HepG2 (cell line): ENCODE measurements around the gene HSDL2. TPM values are rescaled to one million over a fixed set of nuclear protein-coding genes. Genes with fewer than 3 reads are reported as not detected.

Experiments used
- AKNA ChIP-seq: sonication (generic); formaldehyde crosslinking; IDR thresholded peaks from 2 replicates; pipeline ENCODE4 v1.4.0; 2020; ENCODE audit warnings: missing genetic modification reagents, borderline replicate concordance
- ARHGAP35 ChIP-seq: sonication (generic); formaldehyde crosslinking; IDR thresholded peaks from 2 replicates; pipeline ENCODE4 v1.9.0; 2022; ENCODE audit warnings: mild to moderate bottlenecking, inconsistent platforms, moderate library complexity, missing genetic modification reagents, borderline replicate concordance
- BRCA1 ChIP-seq: sonication (generic); formaldehyde crosslinking; IDR thresholded peaks from 2 replicates; pipeline ENCODE4 v1.4.0; 2020; ENCODE audit warnings: missing genetic modification reagents
- CEBPB ChIP-seq: IDR thresholded peaks from 2 replicates; pipeline ENCODE4 v1.6.1; 2011; ENCODE audit warnings: low read depth, low read length, improper control_type of control experiment, borderline replicate concordance
- IKZF1 ChIP-seq: fragments of 450-650 bp; IDR thresholded peaks from 2 replicates; pipeline ENCODE4 v1.7.1; 2016
- MXD4 ChIP-seq: IDR thresholded peaks from 2 replicates; pipeline ENCODE4 v1.6.1; 2016; ENCODE audit warnings: mild to moderate bottlenecking, missing biosample characterization, missing genetic modification reagents
- NFIB ChIP-seq: sonication (generic); formaldehyde crosslinking; IDR thresholded peaks from 2 replicates; pipeline ENCODE4 v1.9.0; 2021; ENCODE audit warnings: missing genetic modification reagents, mild to moderate bottlenecking, borderline replicate concordance
- NFKBIZ ChIP-seq: IDR thresholded peaks from 2 replicates; pipeline ENCODE4 v1.6.1; 2018; ENCODE audit warnings: missing genetic modification reagents, missing compliant biosample characterization
- RARG ChIP-seq: sonication (generic); formaldehyde crosslinking; IDR thresholded peaks from 2 replicates; pipeline ENCODE4 v1.4.0; 2020; ENCODE audit warnings: low read depth, mild to moderate bottlenecking, missing genetic modification reagents
- RFX3 ChIP-seq: IDR thresholded peaks from 2 replicates; pipeline ENCODE4 v1.6.1; 2016; ENCODE audit warnings: missing biosample characterization, missing genetic modification reagents
- SIN3A ChIP-seq: IDR thresholded peaks from 2 replicates; pipeline ENCODE4 v1.6.1; 2011; ENCODE audit warnings: low read depth, mild to moderate bottlenecking, control low read depth, low read length, borderline replicate concordance
- TEAD2 ChIP-seq: sonication (generic); formaldehyde crosslinking; IDR thresholded peaks from 2 replicates; pipeline ENCODE4 v1.9.0; 2021; ENCODE audit warnings: missing genetic modification reagents
- TEF ChIP-seq: sonication (generic); formaldehyde crosslinking; IDR thresholded peaks from 2 replicates; pipeline ENCODE4 v1.5.0; 2020; ENCODE audit warnings: missing genetic modification reagents
- ZBTB7A ChIP-seq: sonication (generic); formaldehyde crosslinking; IDR thresholded peaks from 2 replicates; pipeline ENCODE4 v1.8.0; 2022; ENCODE audit warnings: mild to moderate bottlenecking, missing genetic modification reagents
- ZNF280B ChIP-seq: sonication (generic); formaldehyde crosslinking; IDR thresholded peaks from 2 replicates; pipeline ENCODE4 v1.5.0; 2020; ENCODE audit warnings: missing genetic modification reagents, mild to moderate bottlenecking, borderline replicate concordance
- ZNF558 ChIP-seq: sonication (generic); formaldehyde crosslinking; IDR thresholded peaks from 2 replicates; pipeline ENCODE4 v1.9.0; 2022; ENCODE audit warnings: mild to moderate bottlenecking, missing genetic modification reagents, borderline replicate concordance
- ZNF670 ChIP-seq: sonication (generic); formaldehyde crosslinking; IDR thresholded peaks from 2 replicates; pipeline ENCODE4 v1.8.0; 2022; ENCODE audit warnings: mild to moderate bottlenecking, missing genetic modification reagents, borderline replicate concordance
- polyA plus RNA-seq, 8 experiments: library from polyadenylated mRNA; depleted of rRNA in 3 of 8; stranded (reverse) in 7 of 8; unstranded in 1 of 8; fragments of >200 nt; fragmentation: Illumina TruSeq in 4 of 8; extraction: Trizol in 4 of 8; gene quantifications; 2 replicates each; pipeline versions ENCODE4 v1.2.1 to v1.2.3, GENCODE V29; 2011 to 2016; ENCODE audit warnings: low read depth in 4 of 8, missing spikeins in 1 of 8, mixed read lengths in 1 of 8; ENCODE audit not compliant: insufficient read depth in 1 of 8
- total RNA-seq, 5 experiments: library from RNA; depleted of rRNA; stranded (reverse); fragments of >200 nt; fragmentation: Illumina TruSeq; extraction: Trizol; gene quantifications; 2 replicates each; pipeline ENCODE4 v1.2.3, GENCODE V29; 2016; ENCODE audit warnings: low read depth in 1 of 5
- TF ChIP-seq, protein P1 (sequence below): sonication (generic); formaldehyde crosslinking; IDR thresholded peaks from 2 replicates; pipeline ENCODE4 v1.8.1; 2023; ENCODE audit warnings: mild to moderate bottlenecking, inconsistent platforms, moderate library complexity, missing genetic modification reagents, borderline replicate concordance
- TF ChIP-seq, protein P2 (sequence below): sonication (generic); formaldehyde crosslinking; IDR thresholded peaks from 2 replicates; pipeline ENCODE4 v1.5.0; 2020; ENCODE audit warnings: missing genetic modification reagents

The HSDL2 gene
- total and polyA plus RNA-seq, 2 of the 13 experiments (the other 11 are each of a cell fraction or from before 2014, with no cell fraction given): 55.3 to 80.2 TPM

DNA sequence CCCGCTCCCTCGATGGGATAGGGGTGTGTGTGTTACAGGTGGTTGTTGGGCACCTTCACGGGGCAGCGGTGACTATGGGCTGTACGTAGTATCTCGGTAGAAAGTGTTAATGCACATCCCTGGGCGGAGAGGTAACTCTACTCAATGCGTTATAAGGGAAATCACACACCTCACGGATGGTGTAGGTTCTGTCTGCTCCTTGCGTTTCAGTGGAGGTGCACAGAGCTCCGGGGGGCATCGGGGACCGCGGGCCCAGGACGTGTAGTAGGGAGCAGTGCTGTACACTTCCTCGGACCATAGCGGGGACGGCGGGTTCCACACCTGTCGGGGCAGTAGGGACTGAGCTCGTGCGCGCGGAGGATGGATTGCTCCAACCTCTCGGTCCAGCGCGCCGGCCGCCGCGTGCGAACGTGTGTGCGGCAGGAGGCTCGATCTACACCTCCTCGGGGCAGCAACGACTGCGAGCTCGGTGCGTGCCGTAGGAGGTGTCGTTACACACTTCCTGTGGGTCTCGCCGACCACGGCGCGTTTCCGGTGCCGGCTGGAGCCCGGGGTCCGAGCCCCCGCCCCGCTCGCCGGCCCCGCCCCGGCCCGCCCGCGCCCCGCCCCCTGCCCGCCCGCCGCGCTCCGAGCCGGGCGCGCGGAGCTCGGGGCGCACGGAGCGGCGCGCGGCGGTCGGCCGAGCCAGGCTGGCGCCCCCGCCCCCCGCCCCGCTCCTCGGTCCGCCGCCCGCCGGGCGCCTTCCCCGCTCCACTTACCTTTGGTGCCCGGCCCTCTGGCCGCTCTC, 106.5 kb downstream of the HSDL2 start, which contains the start of gene KIAA1958 (continued):
- TF ChIP-seq NFIB (CRISPR knock-in tag): no peak; the same call in 1 of the 2 replicates
- peak; percentile 66; the same call in 1 of the 2 replicates for TF ChIP-seq NFKBIZ (CRISPR knock-in tag)
- TF ChIP-seq RFX3: no peak
- no peak; the same call in 1 of the 2 replicates for TF ChIP-seq ZNF558 (CRISPR knock-in tag)
- peak; percentile 78; the same call in 1 of the 2 replicates for TF ChIP-seq BRCA1 (CRISPR knock-in tag)
- peak; percentile 82; the same call in 1 of the 2 replicates for TF ChIP-seq AKNA (CRISPR knock-in tag)
- TF ChIP-seq ARHGAP35: peak; percentile 72
- 0 out of 2 replicates have a peak, but pooled peaks have one; percentile 57 for TF ChIP-seq TEF (CRISPR knock-in tag)
- no peak for TF ChIP-seq RARG
- TF ChIP-seq, protein P1, sequence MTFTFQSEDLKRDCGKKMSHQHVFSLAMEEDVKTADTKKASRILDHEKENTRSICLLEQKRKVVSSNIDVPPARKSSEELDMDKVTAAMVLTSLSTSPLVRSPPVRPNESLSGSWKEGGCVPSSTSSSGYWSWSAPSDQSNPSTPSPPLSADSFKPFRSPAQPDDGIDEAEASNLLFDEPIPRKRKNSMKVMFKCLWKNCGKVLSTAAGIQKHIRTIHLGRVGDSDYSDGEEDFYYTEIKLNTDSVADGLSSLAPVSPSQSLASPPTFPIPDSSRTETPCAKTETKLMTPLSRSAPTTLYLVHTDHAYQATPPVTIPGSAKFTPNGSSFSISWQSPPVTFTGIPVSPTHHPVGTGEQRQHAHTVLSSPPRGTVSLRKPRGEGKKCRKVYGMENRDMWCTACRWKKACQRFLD: peak; percentile 73; the same call in 1 of the 2 replicates
- TF ChIP-seq ZNF670: peak; percentile 59; the same call in 1 of the 2 replicates
- peak; percentile 42; the same call in 1 of the 2 replicates for TF ChIP-seq ZBTB7A
- TF ChIP-seq, protein P2, sequence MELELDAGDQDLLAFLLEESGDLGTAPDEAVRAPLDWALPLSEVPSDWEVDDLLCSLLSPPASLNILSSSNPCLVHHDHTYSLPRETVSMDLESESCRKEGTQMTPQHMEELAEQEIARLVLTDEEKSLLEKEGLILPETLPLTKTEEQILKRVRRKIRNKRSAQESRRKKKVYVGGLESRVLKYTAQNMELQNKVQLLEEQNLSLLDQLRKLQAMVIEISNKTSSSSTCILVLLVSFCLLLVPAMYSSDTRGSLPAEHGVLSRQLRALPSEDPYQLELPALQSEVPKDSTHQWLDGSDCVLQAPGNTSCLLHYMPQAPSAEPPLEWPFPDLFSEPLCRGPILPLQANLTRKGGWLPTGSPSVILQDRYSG: peak; percentile 72; the same call in 1 of the 2 replicates
- TF ChIP-seq SIN3A: peak; percentile 74; the same call in 1 of the 2 replicates
- TF ChIP-seq MXD4 (CRISPR knock-in tag): peak; percentile 85; the same call in 1 of the 2 replicates
- no peak for TF ChIP-seq IKZF1
- TF ChIP-seq CEBPB: no peak
- peak; percentile 86; the same call in 1 of the 2 replicates for TF ChIP-seq ZNF280B (CRISPR knock-in tag)
- peak; percentile 84; the same call in 1 of the 2 replicates for TF ChIP-seq TEAD2 (CRISPR knock-in tag)
